Natural killer cell (primary cell): ENCODE data around the gene CEACAM5. TPM values are rescaled to one million over a fixed set of nuclear protein-coding genes. Genes with fewer than 3 reads are reported as not detected.
A peak's percentile ranks its signal among the peaks of the same experiment; 100 is the strongest.

ENCODE experiments used
- ATAC-seq, 3 donors: fragments of 150-1000 bp in 2 of 3; fragments of 200-7000 bp in 1 of 3; cut with Tn5 transposase; 1 replicate in 1 of 3; 2 replicates in 2 of 3; pipeline ENCODE4 v1.10.0; 2021; ENCODE audit warnings: mild to moderate bottlenecking in 2 of 3, moderate library complexity in 2 of 3
- DNase-seq, 2 donors: peaks; one replicate each; pipeline versions ENCODE4 v3.0.0 to v3.0.0-alpha.2; 2013 to 2021; ENCODE audit warnings: mixed read lengths in 1 of 2
- H3K27ac ChIP-seq: one replicate; pipeline ENCODE4 v1.5.1; 2013; ENCODE audit warnings: mild to moderate bottlenecking, low read length
- H3K27me3 ChIP-seq: one replicate; pipeline ENCODE4 v1.6.1; 2013; ENCODE audit warnings: low read length; ENCODE audit not compliant: control insufficient read depth, insufficient read depth
- H3K36me3 ChIP-seq: one replicate; pipeline ENCODE4 v1.6.1; 2013; ENCODE audit warnings: low read length; ENCODE audit not compliant: control insufficient read depth, insufficient read depth
- H3K4me1 ChIP-seq: one replicate; pipeline ENCODE4 v1.6.1; 2013; ENCODE audit warnings: low read length; ENCODE audit not compliant: control insufficient read depth, insufficient read depth
- H3K4me3 ChIP-seq: one replicate; pipeline ENCODE4 v1.5.1; 2013; ENCODE audit warnings: low read length
- H3K9me3 ChIP-seq: one replicate; pipeline ENCODE4 v1.6.1; 2013; ENCODE audit warnings: low read length; ENCODE audit not compliant: control insufficient read depth, insufficient read depth
- H3K27ac Mint-ChIP-seq, 2 donors: one replicate each; pipeline ENCODE4 v1.8.0; 2022; ENCODE audit warnings: mild to moderate bottlenecking in 2 of 2, mixed read lengths in 2 of 2, moderate library complexity in 1 of 2
- H3K27me3 Mint-ChIP-seq, 2 donors: one replicate each; pipeline ENCODE4 v1.8.0; 2022; ENCODE audit warnings: low read depth in 2 of 2, mixed read lengths in 2 of 2
- H3K36me3 Mint-ChIP-seq: one replicate; pipeline ENCODE4 v1.8.0; 2022; ENCODE audit warnings: mixed read lengths
- H3K4me1 Mint-ChIP-seq, 2 donors: one replicate each; pipeline ENCODE4 v1.8.0; 2022; ENCODE audit warnings: mixed read lengths in 2 of 2
- H3K4me3 Mint-ChIP-seq: one replicate; pipeline ENCODE4 v1.8.0; 2022; ENCODE audit warnings: mild to moderate bottlenecking, moderate library complexity, mixed read lengths
- H3K9me3 Mint-ChIP-seq, 2 donors: one replicate each; pipeline ENCODE4 v1.8.0; 2022; ENCODE audit warnings: mixed read lengths in 2 of 2
- WGBS: methylation state at CpG from one replicate; pipeline ENCODE4 v1.1.7; 2013; ENCODE audit warnings: missing lambda C conversion rate; ENCODE audit not compliant: insufficient coverage; 5-methylcytosine and 5-hydroxymethylcytosine counted together
- intact Hi-C: fragments of 100-400 bp; cut with micrococcal nuclease; formaldehyde crosslinking; loops from one replicate; pipeline ENCODE4 v1.14.2; 2022
- total RNA-seq, 4 donors: library from RNA; stranded (reverse); fragments of 120-200 nt in 1 of 4; gene quantifications; one replicate each; pipeline versions ENCODE4 v1.2.3 to v1.2.4, GENCODE V29; 2013 to 2022
- TF ChIP-seq, protein P1 (sequence below): fragments of 200-600 bp; IDR thresholded peaks from one replicate; pipeline ENCODE4 v1.8.0; 2022; ENCODE audit warnings: antibody characterized with exemption

Gene CEACAM5
- total RNA-seq, 3 donors from 2014 or later (not counting 1 experiment from before 2014, with no cell fraction given): not detected

DNA sequence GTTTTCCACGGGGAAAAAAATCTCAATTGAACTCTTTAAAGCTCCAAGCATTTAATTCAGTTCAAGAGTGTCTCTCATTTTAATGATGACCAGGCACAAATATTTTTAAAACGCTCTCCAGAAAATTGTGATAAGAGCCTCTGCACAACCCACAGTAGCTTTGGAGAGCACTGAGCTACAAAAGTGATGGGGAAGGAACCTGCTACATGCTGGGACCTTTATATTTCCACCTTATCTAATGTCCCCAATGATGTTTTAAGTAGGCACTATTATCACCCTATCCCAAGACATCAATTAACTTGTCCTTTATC lies 32.8 kb downstream of the CEACAM5 start:
- H3K36me3 Mint-ChIP-seq: no peaks in the 10 kb centered on the region
- H3K27me3 Mint-ChIP-seq: peaks cover 28 to 41% of the 10 kb centered on the region in 2 donors
- 95% methylated on average over 2 of the region's 2 CpGs for WGBS

DNA sequence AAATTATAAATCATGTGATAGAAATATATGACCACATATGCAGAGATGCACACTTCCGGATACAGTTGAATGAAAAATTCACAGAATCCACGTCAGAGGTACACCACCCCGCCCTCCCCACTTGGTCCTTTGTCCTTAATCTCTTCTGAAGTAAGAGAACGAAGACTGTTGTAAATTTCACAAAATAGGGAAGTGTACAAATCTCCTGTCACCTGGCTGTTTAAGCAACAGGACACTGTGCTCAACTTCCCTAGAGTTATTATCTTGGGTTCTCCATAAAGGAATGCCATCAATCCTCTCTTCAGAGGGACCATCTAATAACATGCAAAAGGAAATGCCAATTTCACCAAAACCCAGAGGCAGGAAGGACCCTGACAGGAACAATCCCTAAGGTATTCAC lies 36.4 kb downstream of the CEACAM5 start:
- H3K27ac Mint-ChIP-seq: no peak overlapping the region
- intact Hi-C loops: no loop called here
- no peak for DNase-seq

More for the DNA sequence above, 32.8 kb downstream of the CEACAM5 start:
- H3K4me3 Mint-ChIP-seq: no peak overlapping the region
- no peaks in the 10 kb centered on the region for H3K9me3 ChIP-seq
- intact Hi-C loops: no loop called here
- no peaks in the 10 kb centered on the region for H3K9me3 Mint-ChIP-seq
- peaks cover 0 to 1% of the 10 kb centered on the region in 2 donors for H3K4me1 Mint-ChIP-seq
- no peak overlapping the region for H3K27ac ChIP-seq
- no peaks in the 10 kb centered on the region for H3K4me1 ChIP-seq
- no peaks in the 10 kb centered on the region for H3K27me3 ChIP-seq
- DNase-seq (no peak), ATAC-seq (no peak)
- no peak overlapping the region for H3K4me3 ChIP-seq
- no peak overlapping the region for H3K27ac Mint-ChIP-seq
- no peaks in the 10 kb centered on the region for H3K36me3 ChIP-seq
- TF ChIP-seq, protein P1, sequence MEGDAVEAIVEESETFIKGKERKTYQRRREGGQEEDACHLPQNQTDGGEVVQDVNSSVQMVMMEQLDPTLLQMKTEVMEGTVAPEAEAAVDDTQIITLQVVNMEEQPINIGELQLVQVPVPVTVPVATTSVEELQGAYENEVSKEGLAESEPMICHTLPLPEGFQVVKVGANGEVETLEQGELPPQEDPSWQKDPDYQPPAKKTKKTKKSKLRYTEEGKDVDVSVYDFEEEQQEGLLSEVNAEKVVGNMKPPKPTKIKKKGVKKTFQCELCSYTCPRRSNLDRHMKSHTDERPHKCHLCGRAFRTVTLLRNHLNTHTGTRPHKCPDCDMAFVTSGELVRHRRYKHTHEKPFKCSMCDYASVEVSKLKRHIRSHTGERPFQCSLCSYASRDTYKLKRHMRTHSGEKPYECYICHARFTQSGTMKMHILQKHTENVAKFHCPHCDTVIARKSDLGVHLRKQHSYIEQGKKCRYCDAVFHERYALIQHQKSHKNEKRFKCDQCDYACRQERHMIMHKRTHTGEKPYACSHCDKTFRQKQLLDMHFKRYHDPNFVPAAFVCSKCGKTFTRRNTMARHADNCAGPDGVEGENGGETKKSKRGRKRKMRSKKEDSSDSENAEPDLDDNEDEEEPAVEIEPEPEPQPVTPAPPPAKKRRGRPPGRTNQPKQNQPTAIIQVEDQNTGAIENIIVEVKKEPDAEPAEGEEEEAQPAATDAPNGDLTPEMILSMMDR: no peak

DNA sequence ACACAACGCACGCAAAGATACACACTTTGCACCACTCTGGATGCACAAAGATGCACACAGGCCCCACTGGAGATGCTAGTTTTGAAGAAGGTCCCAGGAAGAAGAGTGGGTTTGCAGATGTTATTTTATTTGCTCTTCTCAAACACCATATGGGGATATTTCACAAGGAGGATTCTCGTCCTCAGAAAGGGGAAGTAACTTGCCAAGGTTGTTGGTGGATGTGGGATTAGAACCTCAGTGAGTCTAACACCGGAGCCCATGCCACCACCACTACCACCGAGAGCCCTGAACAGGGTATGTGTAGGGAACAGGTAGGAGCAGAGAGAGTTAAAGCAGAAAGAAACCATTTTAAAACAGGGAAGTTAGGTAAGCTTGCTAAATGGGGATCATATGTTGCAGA lies 37.3 kb downstream of the CEACAM5 start:
- Mint-ChIP-seq H3K4me3 (no peak overlapping the region), H3K36me3 (no peaks in the 10 kb centered on the region), H3K9me3 (no peaks in the 10 kb centered on the region), H3K4me1 (peaks cover 0 to 6% of the 10 kb centered on the region in 2 donors), H3K27me3 (peaks cover 32 to 54% of the 10 kb centered on the region in 2 donors), H3K27ac (no peak overlapping the region)
- WGBS: 66% methylated on average over 2 of the region's 5 CpGs
- no peak overlapping the region for H3K4me3 ChIP-seq
- no peaks in the 10 kb centered on the region for H3K9me3 ChIP-seq
- H3K27me3 ChIP-seq: no peaks in the 10 kb centered on the region
- ATAC-seq (no peak), DNase-seq (no peak)
- TF ChIP-seq, protein P1: no peak
- intact Hi-C loops: loop anchor here (2.0 kb wide), 1 partner anchor 103 kb away; no protein-coding TSS in a partner anchor
- H3K27ac ChIP-seq: no peak overlapping the region
- no peaks in the 10 kb centered on the region for H3K4me1 ChIP-seq
- no peaks in the 10 kb centered on the region for H3K36me3 ChIP-seq

More for the DNA sequence above, 36.4 kb downstream of the CEACAM5 start:
- Mint-ChIP-seq H3K4me3 (no peak overlapping the region), H3K4me1 (peaks cover 0 to 6% of the 10 kb centered on the region in 2 donors), H3K27me3 (peaks cover 34 to 53% of the 10 kb centered on the region in 2 donors), H3K36me3 (no peaks in the 10 kb centered on the region), H3K9me3 (no peaks in the 10 kb centered on the region)
- Histone ChIP-seq H3K36me3 (no peaks in the 10 kb centered on the region), H3K4me1 (no peaks in the 10 kb centered on the region), H3K9me3 (no peaks in the 10 kb centered on the region), H3K27me3 (no peaks in the 10 kb centered on the region), H3K27ac (no peak overlapping the region), H3K4me3 (no peak overlapping the region)
- TF ChIP-seq, protein P1: no peak
- 10% methylated on average over 1 of the region's 4 CpGs for WGBS
- ATAC-seq: no peak

DNA sequence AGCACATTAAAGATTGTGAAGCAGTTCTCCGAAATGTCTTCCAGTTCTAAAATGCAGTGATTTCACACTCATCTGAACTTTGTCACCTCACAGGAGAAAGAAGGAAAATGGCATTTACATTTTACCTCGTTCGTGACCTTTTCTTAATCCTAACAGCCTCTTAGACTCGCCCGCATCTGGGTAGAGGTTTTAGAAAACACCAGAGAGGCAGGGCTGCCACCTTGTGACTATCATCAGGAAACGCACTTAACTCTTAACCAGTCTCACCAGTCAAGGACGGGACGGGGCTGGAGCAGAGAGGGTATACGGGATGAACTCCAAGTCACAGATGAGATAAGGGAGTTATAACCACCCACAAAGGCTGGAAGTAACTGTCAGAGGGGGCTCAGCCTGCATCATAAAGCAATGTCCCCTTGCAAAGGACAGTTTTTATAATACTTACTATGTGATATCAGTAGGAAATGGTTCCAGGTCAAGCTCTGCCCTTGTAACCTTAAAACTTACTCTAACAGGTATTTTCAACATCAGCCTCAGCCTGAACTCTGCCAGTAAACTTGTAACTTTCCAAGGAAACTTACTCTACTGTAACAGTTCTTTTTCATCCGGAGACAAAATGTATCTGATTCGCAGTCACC lies 38.3 kb downstream of the CEACAM5 start:
- Histone ChIP-seq H3K27me3 (no peaks in the 10 kb centered on the region), H3K4me1 (no peaks in the 10 kb centered on the region), H3K9me3 (no peaks in the 10 kb centered on the region), H3K36me3 (no peaks in the 10 kb centered on the region), H3K4me3 (no peak overlapping the region), H3K27ac (no peak overlapping the region)
- WGBS: 19% methylated on average over 11 of the region's 11 CpGs
- TF ChIP-seq, protein P1: peak; percentile 26
- Mint-ChIP-seq H3K9me3 (no peaks in the 10 kb centered on the region), H3K27me3 (peaks cover 29 to 56% of the 10 kb centered on the region in 2 donors), H3K4me3 (no peak overlapping the region), H3K27ac (no peak overlapping the region), H3K36me3 (no peaks in the 10 kb centered on the region), H3K4me1 (peaks cover 0 to 6% of the 10 kb centered on the region in 2 donors)
- intact Hi-C loops: loop anchor here (2.0 kb wide), 1 partner anchor 104 kb away; no protein-coding TSS in a partner anchor
- DNase-seq: peak in 1 of 2 donors; percentile 69
- peak; percentile 66 to 84 (median 70) for ATAC-seq
